Measurements from ENCODE around the gene ARID5B.

ARID5B gene

GRCh38 chr10:62083412-62084267, 182.1 kb downstream of the ARID5B start:
- H3K27ac ChIP-seq: peak overlapping the region; percentile 51
- no peak for TF ChIP-seq CTCF (conservative IDR thresholded peaks at IDR 0.05)

- H3K27ac ChIP-seq: no peak overlapping the region
Measured at GRCh38 chr10:62084451-62084850, 183.0 kb downstream of the ARID5B start.

GRCh38 chr10:62085404-62085803, 183.9 kb downstream of the ARID5B start:
- no peak overlapping the region for H3K27ac ChIP-seq
- TF ChIP-seq CTCF (conservative IDR thresholded peaks at IDR 0.05): no peak

More at GRCh38 chr10:62084451-62084850, 183.0 kb downstream of the ARID5B start:
- no peak for TF ChIP-seq CTCF (conservative IDR thresholded peaks at IDR 0.05)

- no peak overlapping the region for H3K27ac ChIP-seq
- no peak for TF ChIP-seq CTCF (conservative IDR thresholded peaks at IDR 0.05)
Measured at GRCh38 chr10:62085821-62086220, 184.3 kb downstream of the ARID5B start.

GRCh38 chr10:62087329-62087728, 185.8 kb downstream of the ARID5B start:
- H3K27ac ChIP-seq: no peak overlapping the region
- TF ChIP-seq CTCF (conservative IDR thresholded peaks at IDR 0.05): no peak

GRCh38 chr10:62088786-62089185, 187.3 kb downstream of the ARID5B start:
- TF ChIP-seq CTCF (conservative IDR thresholded peaks at IDR 0.05): no peak
- H3K27ac ChIP-seq: no peak overlapping the region

- no peak overlapping the region for H3K27ac ChIP-seq
- no peak for TF ChIP-seq CTCF (conservative IDR thresholded peaks at IDR 0.05)
Measured at GRCh38 chr10:62092301-62093030, 191.0 kb downstream of the ARID5B start.

All from VCaP (cell line).